Measurements from ENCODE around the gene SLC24A3. TPM values are rescaled to one million over a fixed set of nuclear protein-coding genes. Genes with fewer than 3 reads are reported as not detected.

Gene SLC24A3
- total RNA-seq, result 10 to 100 TPM in 1 of 4 donors, 1 to 10 TPM in 3; 1.6 to 38.8 (median 3.7) TPM

- no peak for DNase-seq
- H3K27me3 ChIP-seq, result no peaks in the 10 kb centered on the region
- H3K9me3 ChIP-seq, result no peaks in the 10 kb centered on the region
- H3K4me1 ChIP-seq, result peaks cover 0 to 16% (median 0%) of the 10 kb centered on the region in 4 donors
- H3K27ac ChIP-seq, result peak within 1 kb of the TSS; percentile 34 to 81 (median 67)
- H3K4me3 ChIP-seq, result peak within 1 kb of the TSS; percentile 35 to 74 (median 52)
- H3K36me3 ChIP-seq, result no peaks in the 10 kb centered on the region
- no peak for TF ChIP-seq CTCF (IDR thresholded peaks at IDR 0.05)
- no peak for TF ChIP-seq POLR2A (IDR thresholded peaks at IDR 0.05)
These were observed at the start of gene SLC24A3 for GRCh38 chr20:19212469-19212815. SLC24A3 (plus strand) TSS chr20:19212642.

DNA sequence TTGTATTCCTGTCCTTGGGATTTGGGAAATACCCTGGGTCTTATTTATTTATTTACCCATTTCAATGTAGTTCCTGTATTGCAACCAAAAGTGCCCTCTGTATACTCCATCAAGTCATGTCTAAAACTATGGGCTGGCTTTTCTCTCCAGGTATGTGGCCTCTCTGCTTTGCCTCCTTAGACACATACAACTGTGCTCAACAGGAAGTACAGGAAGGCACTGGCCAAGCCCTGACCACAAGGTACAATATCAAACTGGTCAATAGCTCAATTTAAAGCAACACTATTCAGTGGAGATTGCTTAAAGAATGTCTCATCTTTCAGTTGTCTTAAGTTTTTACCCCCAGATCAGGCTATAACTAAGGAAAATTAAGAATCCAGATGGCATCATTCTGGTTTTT lies 42.3 kb upstream of the SLC24A3 start:
- Histone ChIP-seq H3K27ac (no peak overlapping the region), H3K4me3 (no peak overlapping the region), H3K9me3 (peaks cover 0 to 4% (median 0%) of the 10 kb centered on the region in 4 donors), H3K4me1 (no peaks in the 10 kb centered on the region), H3K36me3 (no peaks in the 10 kb centered on the region), H3K27me3 (no peaks in the 10 kb centered on the region)
- TF ChIP-seq POLR2A (IDR thresholded peaks at IDR 0.05) (no peak), CTCF (IDR thresholded peaks at IDR 0.05) (no peak)
- no peak for DNase-seq

GRCh38 chr20:19172637-19173036 lies 39.8 kb upstream of the SLC24A3 start:
- DNase-seq, result no peak
- H3K27ac ChIP-seq, result no peak overlapping the region
- no peaks in the 10 kb centered on the region for H3K9me3 ChIP-seq
- H3K4me1 ChIP-seq, result no peaks in the 10 kb centered on the region
- no peaks in the 10 kb centered on the region for H3K27me3 ChIP-seq
- H3K36me3 ChIP-seq, result no peaks in the 10 kb centered on the region
- no peak overlapping the region for H3K4me3 ChIP-seq
- no peak for TF ChIP-seq CTCF (IDR thresholded peaks at IDR 0.05)
- no peak for TF ChIP-seq POLR2A (IDR thresholded peaks at IDR 0.05)

- DNase-seq, result no peak
- Histone ChIP-seq H3K27ac (no peak overlapping the region), H3K4me3 (no peak overlapping the region), H3K27me3 (no peaks in the 10 kb centered on the region), H3K9me3 (no peaks in the 10 kb centered on the region), H3K36me3 (no peaks in the 10 kb centered on the region), H3K4me1 (no peaks in the 10 kb centered on the region)
- no peak for TF ChIP-seq CTCF (IDR thresholded peaks at IDR 0.05)
- TF ChIP-seq POLR2A (IDR thresholded peaks at IDR 0.05), result no peak
These were observed 35.9 kb upstream of the SLC24A3 start for GRCh38 chr20:19176470-19177052.

DNA sequence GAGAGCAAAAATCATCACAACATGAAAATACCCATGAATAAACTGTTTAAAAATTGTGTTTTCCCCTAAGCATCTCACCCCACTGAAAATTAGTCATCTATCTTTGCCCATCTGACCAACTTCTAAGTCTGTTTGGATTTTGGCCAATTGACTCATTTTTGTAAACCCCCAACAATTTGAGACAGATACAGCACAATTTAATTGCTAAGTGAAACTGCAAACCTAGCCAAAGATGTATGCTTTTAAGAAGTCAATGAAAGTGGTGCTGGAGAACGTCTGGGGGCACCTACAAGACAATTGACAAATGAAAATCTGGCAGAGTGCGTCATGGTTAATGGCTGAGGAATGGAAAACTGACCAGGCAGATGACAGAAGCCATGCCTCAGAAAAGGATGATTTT lies 30.9 kb upstream of the SLC24A3 start:
- no peak for DNase-seq
- Histone ChIP-seq H3K36me3 (no peaks in the 10 kb centered on the region), H3K4me1 (no peaks in the 10 kb centered on the region), H3K27me3 (no peaks in the 10 kb centered on the region), H3K4me3 (no peak overlapping the region), H3K9me3 (no peaks in the 10 kb centered on the region), H3K27ac (no peak overlapping the region)
- TF ChIP-seq POLR2A (IDR thresholded peaks at IDR 0.05) (no peak), CTCF (IDR thresholded peaks at IDR 0.05) (no peak)

GRCh38 chr20:19185083-19185482 lies 27.4 kb upstream of the SLC24A3 start:
- TF ChIP-seq CTCF (IDR thresholded peaks at IDR 0.05) (peak in 1 of 6 experiments; percentile 38), POLR2A (IDR thresholded peaks at IDR 0.05) (no peak)
- no peaks in the 10 kb centered on the region for H3K27me3 ChIP-seq
- H3K4me3 ChIP-seq, result no peak overlapping the region
- H3K36me3 ChIP-seq, result no peaks in the 10 kb centered on the region
- H3K9me3 ChIP-seq, result no peaks in the 10 kb centered on the region
- no peak overlapping the region for H3K27ac ChIP-seq
- DNase-seq, result no peak
- no peaks in the 10 kb centered on the region for H3K4me1 ChIP-seq
